PC-3 (cell line): ENCODE results near the gene CZIB. TPM values are rescaled to one million over a fixed set of nuclear protein-coding genes. Genes with fewer than 3 reads are reported as not detected.

ENCODE experiments used
- ATAC-seq: fragments of 200-7000 bp; cut with Tn5 transposase; 2 replicates; pipeline ENCODE4 v1.9.1; 2020; ENCODE audit warnings: mild to moderate bottlenecking, moderate library complexity
- BruUV-seq: library from RNA; stranded (reverse); fragments of 400-500 nt; replicated peaks from 2 replicates; lab custom pipeline; 2021; lab: Mats Ljungman, UMichigan
- CTCF ChIA-PET: fragments of 300-600 bp; sonication (Branson Sonifier 250); formaldehyde crosslinking; loops from one replicate; lab custom pipeline; 2022; ENCODE audit warnings: antibody characterized with exemption; lab: Charles Lee
- POLR2A ChIA-PET: fragments of 300-600 bp; sonication (Branson Sonifier 250); formaldehyde crosslinking; loops from one replicate; lab custom pipeline; 2022; ENCODE audit warnings: antibody characterized with exemption; ENCODE audit not compliant: unreplicated experiment; lab: Charles Lee
- DNase-seq: peaks from one replicate; pipeline ENCODE4 v3.0.0-alpha.2; 2015
- H2AFZ ChIP-seq: fragments of 300-600 bp; sonication (generic); 2 replicates; pipeline ENCODE4 v1.6.0; 2016; ENCODE audit warnings: antibody characterized with exemption, low read length
- H3F3A ChIP-seq: fragments of 300-600 bp; sonication (generic); one replicate; pipeline ENCODE4 v1.6.0; 2017; ENCODE audit warnings: antibody characterized with exemption, low read length, control low read depth, mild to moderate bottlenecking; ENCODE audit not compliant: unreplicated experiment
- H3K27ac ChIP-seq: fragments of 300-600 bp; sonication (generic); 2 replicates; pipeline ENCODE4 v1.5.1; 2016; ENCODE audit warnings: mild to moderate bottlenecking, low read length
- H3K27me3 ChIP-seq: fragments of 300-600 bp; sonication (generic); 2 replicates; pipeline ENCODE4 v1.6.1; 2016; ENCODE audit warnings: low read length, mixed read lengths
- H3K36me3 ChIP-seq: fragments of 300-600 bp; sonication (generic); 2 replicates; pipeline ENCODE4 v1.6.1; 2016; ENCODE audit warnings: low read depth, mixed run types, low read length, mixed read lengths
- H3K4me1 ChIP-seq: fragments of 300-600 bp; sonication (generic); 2 replicates; pipeline ENCODE4 v1.5.1; 2016; ENCODE audit warnings: low read length; ENCODE audit not compliant: insufficient read depth
- H3K4me2 ChIP-seq: fragments of 300-600 bp; sonication (generic); 2 replicates; pipeline ENCODE4 v1.6.0; 2016; ENCODE audit warnings: low read length
- H3K4me3 ChIP-seq: fragments of 300-600 bp; sonication (generic); 2 replicates; pipeline ENCODE4 v1.5.1; 2016; ENCODE audit warnings: mild to moderate bottlenecking, low read length, mixed read lengths
- H3K79me2 ChIP-seq: fragments of 300-600 bp; sonication (generic); 2 replicates; pipeline ENCODE4 v1.6.1; 2017; ENCODE audit warnings: low read length, mixed read lengths
- H3K9ac ChIP-seq: fragments of 300-600 bp; sonication (generic); 2 replicates; pipeline ENCODE4 v1.6.0; 2016; ENCODE audit warnings: mild to moderate bottlenecking, low read length
- H3K9me2 ChIP-seq: fragments of 300-600 bp; sonication (generic); replicated peaks from 2 replicates; pipeline ENCODE4 v1.6.1; 2016; ENCODE audit warnings: mixed run types, low read length, mixed read lengths
- H3K9me3 ChIP-seq: fragments of 300-600 bp; sonication (generic); 2 replicates; pipeline ENCODE4 v1.6.1; 2016; ENCODE audit warnings: low read length, mixed read lengths
- H4K20me1 ChIP-seq: fragments of 300-600 bp; sonication (generic); 2 replicates; pipeline ENCODE4 v1.6.1; 2016; ENCODE audit warnings: low read length, mixed read lengths
- EZH2 ChIP-seq: fragments of 300-600 bp; sonication (generic); IDR thresholded peaks from one replicate; pipeline ENCODE4 v1.6.1; 2017; ENCODE audit warnings: antibody characterized with exemption, mild to moderate bottlenecking, low read length; ENCODE audit not compliant: unreplicated experiment
- EZH2phosphoT487 ChIP-seq: fragments of 300-600 bp; sonication (generic); IDR thresholded peaks from 2 replicates; pipeline ENCODE4 v1.6.1; 2018; ENCODE audit warnings: mild to moderate bottlenecking, antibody characterized with exemption, low read length, borderline replicate concordance
- intact Hi-C: fragments of 100-400 bp; cut with micrococcal nuclease; formaldehyde crosslinking; loops from 2 replicates; pipeline ENCODE4 v1.9.0; 2023
- total RNA-seq: library from RNA; depleted of rRNA; stranded (reverse); fragments of >200 nt; gene quantifications from 2 replicates; pipeline ENCODE4 v1.2.3, GENCODE V29; 2014
- TF ChIP-seq, protein P1 (sequence below): fragments of 300-600 bp; sonication (generic); conservative IDR thresholded peaks from 2 replicates; pipeline ENCODE4 v1.5.1; 2017; ENCODE audit warnings: antibody characterized with exemption, low read depth, mild to moderate bottlenecking, low read length

Gene CZIB
- total RNA-seq, 1 experiment from 2014 or later, result 47.7 TPM

DNA sequence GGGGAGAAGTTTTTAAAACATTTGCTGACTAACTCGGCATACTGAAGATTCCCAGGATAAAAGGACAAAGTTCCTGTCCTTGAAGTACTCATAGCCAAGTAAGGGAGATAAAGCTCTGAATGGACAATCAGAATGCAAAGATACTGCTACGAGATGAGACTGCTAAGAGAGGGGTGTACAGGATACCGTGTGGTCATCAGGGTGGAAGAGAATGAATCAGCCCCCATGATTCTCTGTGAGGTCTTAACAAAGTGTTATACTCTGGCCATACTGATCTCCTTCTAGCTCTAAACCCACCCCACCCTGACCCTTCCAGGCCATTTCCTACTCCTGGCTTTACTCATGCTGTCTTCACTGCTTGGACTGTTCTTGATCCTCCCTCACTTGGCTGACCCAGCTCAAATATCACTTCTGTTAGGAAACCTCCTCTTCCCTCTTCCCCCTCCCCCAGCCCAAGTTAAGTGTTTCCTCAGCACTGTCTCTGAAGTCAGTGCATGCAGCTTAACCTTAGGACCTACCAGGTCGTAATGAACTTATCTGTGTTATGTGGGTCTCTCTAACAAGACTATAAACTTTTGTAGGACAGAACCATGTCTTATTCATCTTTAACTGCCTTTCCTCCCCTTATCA is 33.7 kb upstream of the CZIB start:
- DNase-seq (no peak), ATAC-seq (no peak)
- H3K4me2 ChIP-seq, result no peak overlapping the region
- no peaks in the 10 kb centered on the region for H3K9me2 ChIP-seq
- ChIA-PET CTCF (no interaction called here), POLR2A (no interaction called here)
- H4K20me1 ChIP-seq, result no peaks in the 10 kb centered on the region
- intact Hi-C loops, result no loop called here
- no peaks in the 10 kb centered on the region for H3F3A ChIP-seq
- no peaks in the 10 kb centered on the region for H3K4me1 ChIP-seq
- peaks cover 54% of the 10 kb centered on the region for H3K36me3 ChIP-seq
- no TSS peak for BruUV-seq
- no peaks in the 10 kb centered on the region for H3K27me3 ChIP-seq
- no peaks in the 10 kb centered on the region for H3K79me2 ChIP-seq
- TF ChIP-seq EZH2phosphoT487 (no peak), EZH2 (no peak)
- TF ChIP-seq, protein P1, sequence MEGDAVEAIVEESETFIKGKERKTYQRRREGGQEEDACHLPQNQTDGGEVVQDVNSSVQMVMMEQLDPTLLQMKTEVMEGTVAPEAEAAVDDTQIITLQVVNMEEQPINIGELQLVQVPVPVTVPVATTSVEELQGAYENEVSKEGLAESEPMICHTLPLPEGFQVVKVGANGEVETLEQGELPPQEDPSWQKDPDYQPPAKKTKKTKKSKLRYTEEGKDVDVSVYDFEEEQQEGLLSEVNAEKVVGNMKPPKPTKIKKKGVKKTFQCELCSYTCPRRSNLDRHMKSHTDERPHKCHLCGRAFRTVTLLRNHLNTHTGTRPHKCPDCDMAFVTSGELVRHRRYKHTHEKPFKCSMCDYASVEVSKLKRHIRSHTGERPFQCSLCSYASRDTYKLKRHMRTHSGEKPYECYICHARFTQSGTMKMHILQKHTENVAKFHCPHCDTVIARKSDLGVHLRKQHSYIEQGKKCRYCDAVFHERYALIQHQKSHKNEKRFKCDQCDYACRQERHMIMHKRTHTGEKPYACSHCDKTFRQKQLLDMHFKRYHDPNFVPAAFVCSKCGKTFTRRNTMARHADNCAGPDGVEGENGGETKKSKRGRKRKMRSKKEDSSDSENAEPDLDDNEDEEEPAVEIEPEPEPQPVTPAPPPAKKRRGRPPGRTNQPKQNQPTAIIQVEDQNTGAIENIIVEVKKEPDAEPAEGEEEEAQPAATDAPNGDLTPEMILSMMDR, result no peak
- H3K27ac ChIP-seq, result no peak overlapping the region
- H3K9ac ChIP-seq, result no peak overlapping the region
- no peaks in the 10 kb centered on the region for H3K9me3 ChIP-seq
- H3K4me3 ChIP-seq, result no peak overlapping the region
- H2AFZ ChIP-seq, result no peak overlapping the region

DNA sequence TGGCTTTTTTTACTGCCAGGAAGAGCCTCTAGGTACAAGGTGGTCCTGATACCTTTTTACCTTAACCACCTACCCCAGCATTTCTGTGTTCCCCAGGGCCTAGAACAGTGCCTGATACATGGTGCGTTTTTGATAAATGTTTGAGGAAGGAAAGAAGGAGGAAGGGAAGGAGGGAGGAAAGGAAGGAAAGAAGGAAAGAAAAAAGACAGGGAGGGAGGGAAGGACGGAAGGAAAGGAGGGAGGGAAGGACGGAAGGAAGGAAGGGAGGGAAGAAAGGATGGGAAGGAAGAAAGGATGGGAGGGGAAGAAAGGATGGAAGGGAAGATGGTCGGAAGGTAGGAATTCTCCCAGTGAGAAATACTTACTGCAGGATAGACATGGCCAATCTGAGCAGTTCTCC is 29.9 kb upstream of the CZIB start:
- ATAC-seq (no peak), DNase-seq (no peak)
- no peaks in the 10 kb centered on the region for H3K4me1 ChIP-seq
- H3K36me3 ChIP-seq, result peaks cover 59% of the 10 kb centered on the region
- no peak overlapping the region for H2AFZ ChIP-seq
- no peak overlapping the region for H3K27ac ChIP-seq
- H3K79me2 ChIP-seq, result no peaks in the 10 kb centered on the region
- H3K9me3 ChIP-seq, result no peaks in the 10 kb centered on the region
- no peaks in the 10 kb centered on the region for H4K20me1 ChIP-seq
- no TSS peak for BruUV-seq
- ChIA-PET POLR2A (no interaction called here), CTCF (no interaction called here)
- H3K9me2 ChIP-seq, result no peaks in the 10 kb centered on the region
- no peaks in the 10 kb centered on the region for H3F3A ChIP-seq
- H3K9ac ChIP-seq, result no peak overlapping the region
- TF ChIP-seq, protein P1, result no peak
- no peak for TF ChIP-seq EZH2
- TF ChIP-seq EZH2phosphoT487, result no peak
- no peaks in the 10 kb centered on the region for H3K27me3 ChIP-seq
- intact Hi-C loops, result no loop called here
- H3K4me3 ChIP-seq, result no peak overlapping the region
- no peak overlapping the region for H3K4me2 ChIP-seq

DNA sequence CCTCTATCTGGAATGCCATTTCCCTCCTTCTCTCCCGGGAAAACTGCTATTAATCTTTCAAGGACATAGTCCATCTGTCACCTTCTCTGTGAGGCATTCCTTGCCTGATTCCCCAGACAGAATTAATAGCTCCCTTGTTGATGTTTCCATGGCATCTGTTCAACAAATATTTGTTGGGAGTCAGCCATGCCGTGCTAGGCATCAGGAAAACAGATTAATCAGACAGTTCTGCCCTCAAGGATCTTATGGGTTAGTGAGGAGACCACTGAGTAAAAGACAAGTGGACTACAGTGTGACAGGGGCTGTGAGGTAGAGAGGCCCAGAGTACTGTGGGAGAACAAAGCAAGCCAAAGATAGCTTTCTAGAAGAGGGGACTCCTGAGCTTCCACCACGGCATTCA is 29.3 kb upstream of the CZIB start:
- CTCF ChIA-PET, result no interaction called here
- H2AFZ ChIP-seq, result no peak overlapping the region
- H3K9me3 ChIP-seq, result no peaks in the 10 kb centered on the region
- H3K9me2 ChIP-seq, result no peaks in the 10 kb centered on the region
- H3K79me2 ChIP-seq, result no peaks in the 10 kb centered on the region
- DNase-seq (no peak), ATAC-seq (no peak)
- intact Hi-C loops, result no loop called here
- POLR2A ChIA-PET, result no interaction called here
- no peak overlapping the region for H3K4me3 ChIP-seq
- no peaks in the 10 kb centered on the region for H3K27me3 ChIP-seq
- H3K9ac ChIP-seq, result no peak overlapping the region
- TF ChIP-seq EZH2phosphoT487 (no peak), EZH2 (no peak)
- TF ChIP-seq, protein P1, result no peak
- H3F3A ChIP-seq, result no peaks in the 10 kb centered on the region
- no peaks in the 10 kb centered on the region for H4K20me1 ChIP-seq
- peaks cover 54% of the 10 kb centered on the region for H3K36me3 ChIP-seq
- BruUV-seq, result no TSS peak
- no peaks in the 10 kb centered on the region for H3K4me1 ChIP-seq
- H3K27ac ChIP-seq, result no peak overlapping the region
- no peak overlapping the region for H3K4me2 ChIP-seq
